HG03060 (cell line): ENCODE measurements around the gene PCDHA6.
"Not testable (repeated sequence)": the region's sequence is repeated elsewhere in the genome, so short reads cannot be mapped to it uniquely, and the experiment has no call there.

Experiments used
- ATAC-seq: cut with Tn5 transposase; IDR thresholded peaks from one replicate; pipeline ENCODE4 v1.9.1; 2021; ENCODE audit warnings: low read depth, moderate number of reproducible peaks; ENCODE audit not compliant: unreplicated experiment

The PCDHA6 gene, protein sequence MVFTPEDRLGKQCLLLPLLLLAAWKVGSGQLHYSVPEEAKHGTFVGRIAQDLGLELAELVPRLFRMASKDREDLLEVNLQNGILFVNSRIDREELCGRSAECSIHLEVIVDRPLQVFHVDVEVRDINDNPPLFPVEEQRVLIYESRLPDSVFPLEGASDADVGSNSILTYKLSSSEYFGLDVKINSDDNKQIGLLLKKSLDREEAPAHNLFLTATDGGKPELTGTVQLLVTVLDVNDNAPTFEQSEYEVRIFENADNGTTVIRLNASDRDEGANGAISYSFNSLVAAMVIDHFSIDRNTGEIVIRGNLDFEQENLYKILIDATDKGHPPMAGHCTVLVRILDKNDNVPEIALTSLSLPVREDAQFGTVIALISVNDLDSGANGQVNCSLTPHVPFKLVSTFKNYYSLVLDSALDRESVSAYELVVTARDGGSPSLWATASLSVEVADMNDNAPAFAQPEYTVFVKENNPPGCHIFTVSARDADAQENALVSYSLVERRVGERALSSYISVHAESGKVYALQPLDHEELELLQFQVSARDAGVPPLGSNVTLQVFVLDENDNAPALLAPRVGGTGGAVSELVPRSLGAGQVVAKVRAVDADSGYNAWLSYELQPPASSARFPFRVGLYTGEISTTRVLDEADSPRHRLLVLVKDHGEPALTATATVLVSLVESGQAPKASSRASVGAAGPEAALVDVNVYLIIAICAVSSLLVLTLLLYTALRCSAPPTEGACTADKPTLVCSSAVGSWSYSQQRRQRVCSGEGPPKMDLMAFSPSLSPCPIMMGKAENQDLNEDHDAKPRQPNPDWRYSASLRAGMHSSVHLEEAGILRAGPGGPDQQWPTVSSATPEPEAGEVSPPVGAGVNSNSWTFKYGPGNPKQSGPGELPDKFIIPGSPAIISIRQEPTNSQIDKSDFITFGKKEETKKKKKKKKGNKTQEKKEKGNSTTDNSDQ

DNA sequence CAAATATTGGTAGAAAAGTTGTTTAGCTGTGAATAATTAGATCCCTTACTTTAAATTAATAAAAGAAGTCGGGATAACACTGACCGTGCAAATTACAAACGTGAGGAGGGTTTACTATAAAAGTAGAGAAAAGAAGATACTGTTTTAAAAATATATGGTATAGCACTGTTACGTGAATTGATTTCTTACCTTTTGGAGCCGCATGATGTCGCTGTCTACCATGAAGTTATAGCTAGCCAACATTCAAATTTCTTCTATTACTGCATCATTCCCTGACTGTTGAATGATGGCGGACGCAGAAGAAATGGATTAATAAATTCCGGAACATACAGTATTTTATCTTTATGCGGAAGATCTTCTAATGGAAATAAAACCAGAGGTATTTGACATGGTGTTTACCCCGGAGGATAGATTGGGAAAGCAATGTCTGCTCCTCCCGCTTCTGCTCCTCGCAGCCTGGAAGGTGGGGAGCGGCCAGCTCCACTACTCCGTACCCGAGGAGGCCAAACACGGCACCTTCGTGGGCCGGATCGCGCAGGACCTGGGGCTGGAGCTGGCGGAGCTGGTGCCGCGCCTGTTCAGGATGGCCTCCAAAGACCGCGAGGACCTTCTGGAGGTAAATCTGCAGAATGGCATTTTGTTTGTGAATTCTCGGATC, at the start of gene PCDHA6:
TSS of gene PCDHA6 (plus strand) at position 257 of the 658 bp plus-strand sequence. CDS start at position 389, 132 bp downstream.
- ATAC-seq, result no peak

DNA sequence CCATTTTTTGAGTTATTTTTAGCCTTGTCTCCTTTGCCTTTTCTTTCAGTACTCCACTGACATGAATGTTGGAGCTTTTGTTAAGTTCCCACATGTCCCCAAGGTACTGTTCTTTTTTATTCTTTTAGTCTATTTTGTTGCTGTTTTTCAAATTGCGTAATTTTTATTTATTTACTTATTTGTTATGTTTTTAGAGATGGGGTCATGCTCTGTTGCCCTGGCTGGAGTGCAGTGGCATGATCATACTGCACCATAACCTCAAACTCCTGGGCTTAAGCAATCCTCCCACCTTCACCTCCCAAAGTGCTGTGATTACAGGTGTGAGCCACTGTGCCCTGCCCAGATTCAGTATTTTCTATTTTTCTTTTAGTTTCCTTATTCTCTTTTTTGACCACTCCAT, 47.2 kb upstream of the PCDHA6 start:
- no peak for ATAC-seq

- no peak for ATAC-seq
Observed at GRCh38 chr5:140785905-140786686, 41.7 kb upstream of the PCDHA6 start, which contains the start of gene PCDHA1. Gene PCDHA1, plus strand, starts transcription at chr5:140786140.

DNA sequence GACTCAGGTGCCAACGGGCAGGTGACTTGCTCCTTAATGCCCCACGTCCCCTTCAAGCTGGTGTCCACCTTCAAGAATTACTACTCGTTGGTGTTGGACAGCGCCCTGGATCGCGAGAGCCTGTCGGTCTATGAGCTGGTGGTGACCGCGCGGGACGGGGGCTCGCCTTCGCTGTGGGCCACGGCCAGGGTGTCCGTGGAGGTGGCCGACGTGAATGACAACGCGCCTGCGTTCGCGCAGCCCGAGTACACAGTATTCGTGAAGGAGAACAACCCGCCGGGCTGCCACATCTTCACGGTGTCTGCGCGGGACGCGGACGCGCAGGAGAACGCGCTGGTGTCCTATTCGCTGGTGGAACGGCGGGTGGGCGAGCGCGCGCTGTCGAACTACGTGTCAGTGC, 40.3 kb upstream of the PCDHA6 start:
- not testable (repeated sequence) for ATAC-seq

- ATAC-seq, result not testable (repeated sequence)
Observed at GRCh38 chr5:140787849-140788504, 39.8 kb upstream of the PCDHA6 start.

- ATAC-seq, result no peak
Observed at GRCh38 chr5:140791089-140791488, 36.7 kb upstream of the PCDHA6 start.

DNA sequence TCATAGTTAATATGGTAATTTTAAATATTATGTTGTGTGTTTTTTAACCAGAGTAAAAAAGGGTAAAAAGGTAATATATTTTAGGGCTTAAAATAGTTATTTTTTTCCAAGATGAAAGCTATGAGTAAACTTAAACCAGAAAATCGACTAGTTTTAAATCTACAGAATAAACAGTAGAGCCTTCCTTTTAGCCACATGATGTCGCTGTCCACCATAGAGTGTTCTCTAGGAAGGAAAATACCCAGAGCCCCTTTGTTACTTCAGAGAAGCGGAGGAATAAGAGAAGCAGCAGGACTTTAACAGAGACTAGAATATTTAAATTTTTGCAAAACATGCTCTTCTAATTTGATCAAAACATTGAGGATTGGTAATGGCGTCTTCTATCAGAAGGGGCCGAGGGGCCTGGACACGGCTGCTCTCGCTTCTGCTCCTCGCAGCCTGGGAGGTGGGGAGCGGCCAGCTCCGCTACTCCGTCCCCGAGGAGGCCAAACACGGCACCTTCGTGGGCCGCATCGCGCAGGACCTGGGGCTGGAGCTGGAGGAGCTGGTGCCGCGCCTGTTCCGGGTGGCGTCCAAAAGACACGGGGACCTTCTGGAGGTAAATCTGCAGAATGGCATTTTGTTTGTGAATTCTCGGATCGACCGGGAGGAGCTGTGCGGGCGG, 33.0 kb upstream of the PCDHA6 start, which contains the start of gene PCDHA2:
TSS of gene PCDHA2 (plus strand) at position 258 of the 664 bp plus-strand sequence.
- ATAC-seq, result no peak

GRCh38 chr5:140795259-140795641, 32.5 kb upstream of the PCDHA6 start:
- ATAC-seq, result no peak

- ATAC-seq, result not testable (repeated sequence)
Observed at GRCh38 chr5:140796072-140796717, 31.6 kb upstream of the PCDHA6 start.

GRCh38 chr5:140796718-140797095, 31.1 kb upstream of the PCDHA6 start:
- ATAC-seq, result no peak

DNA sequence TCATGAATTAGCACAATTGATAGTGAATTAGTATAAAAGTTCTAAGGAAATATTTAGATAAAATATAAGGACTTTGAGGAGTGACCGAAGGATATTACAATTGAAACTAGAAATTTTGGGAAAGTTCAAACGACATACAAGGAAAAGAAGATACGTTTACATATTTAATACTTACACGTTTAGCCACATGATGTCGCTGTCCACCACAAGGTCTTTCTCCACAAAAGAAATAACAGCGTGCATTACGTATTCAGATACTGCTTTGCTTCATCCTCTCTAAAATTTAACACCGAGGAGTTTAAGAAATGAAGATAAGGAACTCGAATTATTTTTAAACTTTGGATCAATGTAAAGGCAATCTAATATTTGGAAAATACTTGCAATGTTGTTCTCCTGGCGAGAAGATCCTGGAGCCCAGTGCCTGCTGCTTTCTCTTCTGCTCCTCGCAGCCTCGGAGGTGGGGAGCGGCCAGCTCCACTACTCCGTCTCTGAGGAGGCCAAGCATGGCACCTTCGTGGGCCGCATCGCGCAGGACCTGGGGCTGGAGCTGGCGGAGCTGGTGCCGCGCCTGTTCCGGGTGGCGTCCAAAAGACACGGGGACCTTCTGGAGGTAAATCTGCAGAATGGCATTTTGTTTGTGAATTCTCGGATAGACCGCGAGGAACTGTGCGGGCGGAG, 26.8 kb upstream of the PCDHA6 start, which contains the start of gene PCDHA3:
TSS of gene PCDHA3 (plus strand) at position 242 of the 678 bp plus-strand sequence.
- no peak for ATAC-seq

DNA sequence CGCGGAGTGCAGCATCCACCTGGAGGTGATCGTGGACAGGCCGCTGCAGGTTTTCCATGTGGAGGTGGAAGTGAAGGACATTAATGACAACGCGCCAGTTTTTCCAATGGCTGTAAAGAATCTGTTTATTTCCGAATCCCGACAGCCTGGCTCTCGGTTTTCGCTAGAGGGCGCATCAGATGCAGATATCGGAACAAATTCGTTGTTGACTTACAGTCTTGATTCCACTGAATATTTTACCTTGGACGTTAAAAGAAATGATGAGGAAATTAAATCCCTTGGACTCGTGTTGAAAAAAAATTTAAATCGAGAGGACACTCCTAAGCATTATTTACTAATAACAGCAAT, 26.3 kb upstream of the PCDHA6 start:
- ATAC-seq, result no peak

GRCh38 chr5:140802381-140802780, 25.4 kb upstream of the PCDHA6 start:
- not testable (repeated sequence) for ATAC-seq

GRCh38 chr5:140802781-140803271, 24.9 kb upstream of the PCDHA6 start:
- no peak for ATAC-seq

DNA sequence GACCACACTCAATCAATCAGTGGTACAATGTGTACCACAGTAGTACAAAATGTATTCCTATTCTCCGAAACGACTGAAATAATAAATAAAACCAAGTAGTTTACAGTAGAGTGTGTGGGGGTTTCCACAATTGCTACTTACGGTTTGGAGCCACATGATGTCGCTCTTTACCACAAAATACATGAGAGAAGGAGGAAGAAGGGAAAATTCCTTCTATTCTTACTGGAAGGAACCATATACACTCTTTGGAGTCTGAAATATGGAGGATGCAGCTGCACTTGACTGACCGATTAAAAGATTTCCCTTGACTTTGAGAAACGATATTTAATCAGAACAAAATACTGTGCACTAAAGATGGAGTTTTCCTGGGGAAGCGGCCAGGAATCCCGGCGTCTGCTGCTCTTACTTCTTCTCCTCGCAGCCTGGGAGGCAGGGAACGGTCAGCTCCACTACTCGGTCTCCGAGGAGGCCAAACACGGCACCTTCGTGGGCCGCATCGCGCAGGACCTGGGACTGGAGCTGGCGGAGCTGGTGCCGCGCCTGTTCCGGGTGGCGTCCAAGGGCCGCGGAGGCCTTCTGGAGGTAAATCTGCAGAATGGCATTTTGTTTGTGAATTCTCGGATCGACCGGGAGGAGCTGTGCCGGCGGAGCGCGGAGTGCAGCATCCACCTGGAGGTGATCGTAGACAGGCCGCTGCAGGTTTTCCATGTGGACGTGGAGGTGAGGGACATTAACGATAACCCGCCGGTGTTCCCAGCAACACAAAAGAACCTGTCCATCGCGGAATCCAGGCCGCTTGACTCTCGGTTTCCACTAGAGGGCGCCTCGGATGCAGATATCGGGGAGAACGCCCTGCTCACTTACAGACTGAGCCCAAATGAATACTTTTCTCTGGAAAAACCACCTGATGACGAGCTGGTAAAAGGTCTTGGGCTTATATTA, 20.7 kb upstream of the PCDHA6 start, which contains the start of gene PCDHA4:
TSS of gene PCDHA4 (plus strand) at position 235 of the 942 bp plus-strand sequence.
- ATAC-seq, result no peak

GRCh38 chr5:140808241-140808888, 19.4 kb upstream of the PCDHA6 start:
- ATAC-seq, result not testable (repeated sequence)
